ENCODE data around the gene APOC1. TPM values are rescaled to one million over a fixed set of nuclear protein-coding genes. Genes with fewer than 3 reads are reported as not detected.

The APOC1 gene
- total RNA-seq, 1 donor from 2014 or later, result 2.2 TPM

DNA sequence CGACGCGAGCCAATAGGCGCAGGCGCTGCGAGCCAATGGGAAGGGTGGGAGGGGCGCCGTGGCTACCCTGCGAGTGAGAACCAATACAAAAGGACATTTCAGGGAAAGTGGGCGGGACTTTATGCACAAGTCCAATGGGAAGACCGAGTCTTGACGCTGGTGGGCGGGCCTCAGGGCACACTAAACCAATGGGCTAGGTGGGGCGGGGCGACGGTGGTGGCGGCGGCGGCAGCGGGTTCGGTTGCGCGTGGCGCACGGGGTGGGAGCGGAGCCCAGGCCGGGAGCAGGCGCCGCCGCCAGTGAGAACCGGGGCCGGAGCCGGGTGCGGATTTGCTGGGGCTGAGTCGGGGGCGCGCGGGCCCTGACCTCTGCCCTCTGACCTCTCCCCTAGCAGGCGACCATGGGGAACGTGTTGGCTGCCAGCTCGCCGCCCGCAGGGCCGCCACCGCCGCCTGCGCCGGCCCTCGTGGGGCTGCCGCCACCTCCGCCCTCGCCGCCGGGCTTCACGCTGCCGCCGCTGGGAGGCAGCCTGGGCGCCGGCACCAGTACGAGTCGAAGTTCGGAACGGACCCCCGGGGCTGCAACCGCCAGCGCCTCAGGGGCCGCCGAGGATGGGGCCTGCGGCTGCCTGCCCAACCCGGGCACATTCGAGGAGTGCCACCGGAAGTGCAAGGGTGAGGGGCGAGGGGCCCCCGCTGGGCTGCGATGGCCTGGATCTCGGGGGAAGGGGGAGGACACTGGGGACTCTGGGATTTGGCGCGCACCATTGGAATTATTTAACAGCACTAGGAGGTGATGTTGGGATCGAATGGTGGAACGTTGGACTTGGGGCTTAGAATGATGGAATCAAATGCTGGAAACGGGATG is 23.2 kb upstream of the APOC1 start, which contains the start of gene TOMM40:
Gene TOMM40 (plus strand): TSS at position 239 of the 867 bp plus-strand sequence. CDS start 162 bp downstream, at position 401.
- no peaks in the 10 kb centered on the region for H3K27me3 ChIP-seq (ENCODE audit: insufficient read depth, low read length)
- H3K4me3 Mint-ChIP-seq (ENCODE audit: unreplicated experiment), result peak within 1 kb of the TSS; percentile 97
- H3K36me3 ChIP-seq (ENCODE audit: insufficient read depth, low read length), result peaks cover 24% of the 10 kb centered on the region
- peak within 1 kb of the TSS; percentile 100 for H3K4me2 ChIP-seq (ENCODE audit: low read length)
- no peaks in the 10 kb centered on the region for H3K9me3 ChIP-seq (ENCODE audit: insufficient read depth, low read depth, low read length)
- H2AFZ ChIP-seq (ENCODE audit: low read depth, low read length), result peak within 1 kb of the TSS; percentile 75
- H3K27me3 Mint-ChIP-seq (ENCODE audit: low read depth, unreplicated experiment), result no peaks in the 10 kb centered on the region
- peaks cover 36% of the 10 kb centered on the region for H4K20me1 ChIP-seq (ENCODE audit: insufficient read depth, low read length)
- peak within 1 kb of the TSS; percentile 88 for H3K27ac Mint-ChIP-seq (ENCODE audit: unreplicated experiment)
- no peak for FAIRE-seq
- peak; percentile 98 for DNase-seq (ENCODE audit: low read depth)
- peak within 1 kb of the TSS; percentile 91 for H3K27ac ChIP-seq (ENCODE audit: low read depth, low read length)
- peak within 1 kb of the TSS; percentile 91 for H3K9ac ChIP-seq (ENCODE audit: low read length)
- peak within 1 kb of the TSS; percentile 87 for H3K4me3 ChIP-seq (ENCODE audit: insufficient read depth, low read depth, low read length)
- H3K4me1 Mint-ChIP-seq (ENCODE audit: low read depth, unreplicated experiment), result peaks cover 27% of the 10 kb centered on the region
- TF ChIP-seq CTCF (IDR thresholded peaks at IDR 0.05; ENCODE audit: insufficient read depth, low read depth, low read length) (no peak), EZH2 (IDR thresholded peaks at IDR 0.05; ENCODE audit: insufficient read depth, low read length) (no peak)
- no peaks in the 10 kb centered on the region for H3K9me3 Mint-ChIP-seq (ENCODE audit: unreplicated experiment)
- H3K79me2 ChIP-seq (ENCODE audit: insufficient read depth, low read length), result peaks cover 47% of the 10 kb centered on the region
- H3K36me3 Mint-ChIP-seq (ENCODE audit: low read depth, unreplicated experiment), result peaks cover 32% of the 10 kb centered on the region
- H3K4me1 ChIP-seq (ENCODE audit: insufficient read depth, low read length), result peaks cover 23% of the 10 kb centered on the region

DNA sequence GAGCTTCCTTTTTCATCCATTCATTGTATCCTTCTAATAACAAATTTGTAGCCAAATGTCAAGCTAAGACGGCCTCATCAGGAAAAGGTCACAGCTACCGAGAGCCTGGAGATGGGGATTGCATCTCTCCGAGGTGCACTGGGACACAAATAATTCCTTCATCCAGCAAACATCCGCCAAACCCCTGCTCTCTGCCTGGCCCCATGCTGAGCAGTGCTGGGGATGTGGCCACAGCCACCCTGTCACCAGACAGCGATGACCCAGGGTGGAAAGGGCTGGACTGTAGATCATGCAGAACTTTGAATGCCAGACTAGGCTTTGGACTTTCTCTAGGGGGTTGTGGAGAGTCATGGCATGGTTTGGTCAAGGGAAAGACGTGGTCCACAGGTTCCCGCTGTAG is 21.5 kb upstream of the APOC1 start:
- H3K79me2 ChIP-seq (ENCODE audit: insufficient read depth, low read length), result peaks cover 58% of the 10 kb centered on the region
- no peak overlapping the region for H3K27ac ChIP-seq (ENCODE audit: low read depth, low read length)
- peak overlapping the region; percentile 100 for H3K4me2 ChIP-seq (ENCODE audit: low read length)
- H3K4me1 ChIP-seq (ENCODE audit: insufficient read depth, low read length), result peaks cover 23% of the 10 kb centered on the region
- H2AFZ ChIP-seq (ENCODE audit: low read depth, low read length), result no peak overlapping the region
- FAIRE-seq (no peak), DNase-seq (ENCODE audit: low read depth) (no peak)
- H3K4me1 Mint-ChIP-seq (ENCODE audit: low read depth, unreplicated experiment), result peaks cover 27% of the 10 kb centered on the region
- H3K36me3 ChIP-seq (ENCODE audit: insufficient read depth, low read length), result peaks cover 24% of the 10 kb centered on the region
- H3K4me3 Mint-ChIP-seq (ENCODE audit: unreplicated experiment), result peak overlapping the region; percentile 97
- H3K9ac ChIP-seq (ENCODE audit: low read length), result peak overlapping the region; percentile 25
- H3K27me3 ChIP-seq (ENCODE audit: insufficient read depth, low read length), result no peaks in the 10 kb centered on the region
- H3K36me3 Mint-ChIP-seq (ENCODE audit: low read depth, unreplicated experiment), result peaks cover 28% of the 10 kb centered on the region
- no peaks in the 10 kb centered on the region for H3K9me3 ChIP-seq (ENCODE audit: insufficient read depth, low read depth, low read length)
- TF ChIP-seq CTCF (IDR thresholded peaks at IDR 0.05; ENCODE audit: insufficient read depth, low read depth, low read length), result no peak
- no peak for TF ChIP-seq EZH2 (IDR thresholded peaks at IDR 0.05; ENCODE audit: insufficient read depth, low read length)
- no peak overlapping the region for H3K27ac Mint-ChIP-seq (ENCODE audit: unreplicated experiment)
- H4K20me1 ChIP-seq (ENCODE audit: insufficient read depth, low read length), result peaks cover 45% of the 10 kb centered on the region
- no peaks in the 10 kb centered on the region for H3K27me3 Mint-ChIP-seq (ENCODE audit: low read depth, unreplicated experiment)
- no peak overlapping the region for H3K4me3 ChIP-seq (ENCODE audit: insufficient read depth, low read depth, low read length)
- H3K9me3 Mint-ChIP-seq (ENCODE audit: unreplicated experiment), result no peaks in the 10 kb centered on the region

All from astrocyte (in vitro differentiated cells and primary cell).